GM23248 (cell line): ENCODE measurements around the gene BLTP2.

Experiments
- EZH2 ChIP-seq: fragments of 200-600 bp; sonication (generic); IDR thresholded peaks from 2 replicates; pipeline ENCODE4 v1.6.1; 2018; ENCODE audit warnings: antibody characterized with exemption, mild to moderate bottlenecking; ENCODE audit not compliant: insufficient read depth, poor library complexity, severe bottlenecking
- EZH2phosphoT487 ChIP-seq: fragments of 200-600 bp; sonication (generic); IDR thresholded peaks from 2 replicates; pipeline ENCODE4 v1.6.1; 2018; ENCODE audit warnings: antibody characterized with exemption, moderate library complexity, mild to moderate bottlenecking, low read depth; ENCODE audit not compliant: insufficient read depth

DNA sequence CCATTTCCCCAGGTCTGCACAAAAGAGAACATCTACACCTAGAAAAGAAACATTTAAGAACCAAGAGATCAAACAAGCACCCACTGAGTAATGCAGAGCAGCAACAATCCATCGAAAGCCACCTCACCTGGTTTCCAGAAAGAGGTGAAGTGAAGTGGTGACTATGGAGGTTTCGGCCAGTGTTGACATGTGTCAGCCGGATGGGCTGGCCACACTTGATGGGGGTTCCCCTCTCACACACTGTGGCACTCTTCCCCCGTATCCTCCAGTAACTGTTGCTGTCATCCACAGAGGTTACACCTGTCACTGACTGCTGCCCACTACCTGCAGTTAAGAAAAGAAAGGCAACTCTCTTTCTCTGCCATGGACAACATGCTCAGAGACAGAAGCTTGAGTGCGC is 10.2 kb upstream of the BLTP2 start:
- TF ChIP-seq EZH2 (no peak), EZH2phosphoT487 (no peak)
